ENCODE measurements around the gene JCAD. TPM values are rescaled to one million over a fixed set of nuclear protein-coding genes. Genes with fewer than 3 reads are reported as not detected.

JCAD gene
- total RNA-seq, 2 experiments from 2014 or later = not detected

- no peak overlapping the region for H3K27ac Mint-ChIP-seq
- no peaks in the 10 kb centered on the region for H3K36me3 Mint-ChIP-seq (ENCODE audit: low read depth)
- no peak for TF ChIP-seq CTCF (IDR thresholded peaks at IDR 0.05)
- peaks cover 47% of the 10 kb centered on the region for H3K27me3 Mint-ChIP-seq
- no peak for ATAC-seq
- intact Hi-C loops (cut with micrococcal nuclease) = no loop called here
- no peaks in the 10 kb centered on the region for H3K9me3 Mint-ChIP-seq
- CTCF ChIA-PET = no interaction called here
- POLR2A ChIA-PET = no interaction called here
- H3K4me3 Mint-ChIP-seq = no peak overlapping the region
- DNase-seq = no peak
- peaks cover 17% of the 10 kb centered on the region for H3K4me1 Mint-ChIP-seq (ENCODE audit: low read depth)
These were observed 7.3 kb downstream of the JCAD start for GRCh38 chr10:30052062-30052461.

- peaks cover 48% of the 10 kb centered on the region for H3K27me3 Mint-ChIP-seq
- ChIA-PET POLR2A (no interaction called here), CTCF (interaction anchor here (1.5 kb wide), 1 partner anchor 24 kb away, joined by 4 read pairs; no protein-coding TSS in a partner anchor)
- ATAC-seq (no peak), DNase-seq (no peak)
- peaks cover 17% of the 10 kb centered on the region for H3K4me1 Mint-ChIP-seq (ENCODE audit: low read depth)
- no peak overlapping the region for H3K27ac Mint-ChIP-seq
- TF ChIP-seq CTCF (IDR thresholded peaks at IDR 0.05) = no peak
- no peaks in the 10 kb centered on the region for H3K36me3 Mint-ChIP-seq (ENCODE audit: low read depth)
- no peak overlapping the region for H3K4me3 Mint-ChIP-seq
- intact Hi-C loops (cut with micrococcal nuclease) = no loop called here
- H3K9me3 Mint-ChIP-seq = no peaks in the 10 kb centered on the region
These were observed 8.2 kb downstream of the JCAD start for GRCh38 chr10:30051220-30051619.

GRCh38 chr10:30050411-30050810 lies 9.0 kb downstream of the JCAD start:
- ChIA-PET CTCF (interaction anchor here (1.3 to 1.5 kb wide), 2 partner anchors 23 to 47 kb away, joined by 4 read pairs; no protein-coding TSS in a partner anchor), POLR2A (no interaction called here)
- Mint-ChIP-seq H3K9me3 (no peaks in the 10 kb centered on the region), H3K4me1 (ENCODE audit: low read depth) (peaks cover 17% of the 10 kb centered on the region), H3K4me3 (no peak overlapping the region), H3K27ac (no peak overlapping the region), H3K36me3 (ENCODE audit: low read depth) (no peaks in the 10 kb centered on the region), H3K27me3 (peaks cover 50% of the 10 kb centered on the region)
- TF ChIP-seq CTCF (IDR thresholded peaks at IDR 0.05) = no peak
- no peak for ATAC-seq
- intact Hi-C loops (cut with micrococcal nuclease) = no loop called here
- no peak for DNase-seq

GRCh38 chr10:30048768-30049517 lies 10.4 kb downstream of the JCAD start:
- ChIA-PET CTCF (interaction anchor here (1.0 to 1.3 kb wide), 2 partner anchors 46 to 47 kb away, joined by 3 to 4 read pairs; no protein-coding TSS in a partner anchor), POLR2A (interaction anchor here (1.4 kb wide), 1 partner anchor 8 kb away, joined by 3 read pairs; no protein-coding TSS in a partner anchor)
- H3K4me1 Mint-ChIP-seq (ENCODE audit: low read depth) = peaks cover 17% of the 10 kb centered on the region
- no peaks in the 10 kb centered on the region for H3K9me3 Mint-ChIP-seq
- peaks cover 59% of the 10 kb centered on the region for H3K27me3 Mint-ChIP-seq
- H3K27ac Mint-ChIP-seq = no peak overlapping the region
- no peak for ATAC-seq
- H3K36me3 Mint-ChIP-seq (ENCODE audit: low read depth) = no peaks in the 10 kb centered on the region
- peak; percentile 14 for DNase-seq
- TF ChIP-seq CTCF (IDR thresholded peaks at IDR 0.05) = no peak
- H3K4me3 Mint-ChIP-seq = peak overlapping the region; percentile 9
- intact Hi-C loops (cut with micrococcal nuclease) = no loop called here

- no peak for TF ChIP-seq CTCF (IDR thresholded peaks at IDR 0.05)
- Mint-ChIP-seq H3K4me3 (peak overlapping the region; percentile 38), H3K27me3 (peaks cover 65% of the 10 kb centered on the region), H3K27ac (no peak overlapping the region), H3K4me1 (ENCODE audit: low read depth) (peaks cover 17% of the 10 kb centered on the region), H3K9me3 (no peaks in the 10 kb centered on the region), H3K36me3 (ENCODE audit: low read depth) (no peaks in the 10 kb centered on the region)
- POLR2A ChIA-PET = interaction anchor here (1.4 kb wide), 1 partner anchor 9 kb away, joined by 3 read pairs; no protein-coding TSS in a partner anchor
- intact Hi-C loops (cut with micrococcal nuclease) = no loop called here
- DNase-seq (peak; percentile 19), ATAC-seq (peak; percentile 77)
- CTCF ChIA-PET = no interaction called here
These were observed 11.4 kb downstream of the JCAD start for GRCh38 chr10:30047924-30048531.
